DMS114 treated with DMSO at 0.1 percent for 48 hours (cell line): ENCODE measurements around the gene ZDHHC14.

Source experiments
- DNase-seq: peaks from one replicate; lab custom pipeline; 2025; ENCODE audit not compliant: unreplicated experiment; lab: John Stamatoyannopoulos, UW

ZDHHC14 gene

DNA sequence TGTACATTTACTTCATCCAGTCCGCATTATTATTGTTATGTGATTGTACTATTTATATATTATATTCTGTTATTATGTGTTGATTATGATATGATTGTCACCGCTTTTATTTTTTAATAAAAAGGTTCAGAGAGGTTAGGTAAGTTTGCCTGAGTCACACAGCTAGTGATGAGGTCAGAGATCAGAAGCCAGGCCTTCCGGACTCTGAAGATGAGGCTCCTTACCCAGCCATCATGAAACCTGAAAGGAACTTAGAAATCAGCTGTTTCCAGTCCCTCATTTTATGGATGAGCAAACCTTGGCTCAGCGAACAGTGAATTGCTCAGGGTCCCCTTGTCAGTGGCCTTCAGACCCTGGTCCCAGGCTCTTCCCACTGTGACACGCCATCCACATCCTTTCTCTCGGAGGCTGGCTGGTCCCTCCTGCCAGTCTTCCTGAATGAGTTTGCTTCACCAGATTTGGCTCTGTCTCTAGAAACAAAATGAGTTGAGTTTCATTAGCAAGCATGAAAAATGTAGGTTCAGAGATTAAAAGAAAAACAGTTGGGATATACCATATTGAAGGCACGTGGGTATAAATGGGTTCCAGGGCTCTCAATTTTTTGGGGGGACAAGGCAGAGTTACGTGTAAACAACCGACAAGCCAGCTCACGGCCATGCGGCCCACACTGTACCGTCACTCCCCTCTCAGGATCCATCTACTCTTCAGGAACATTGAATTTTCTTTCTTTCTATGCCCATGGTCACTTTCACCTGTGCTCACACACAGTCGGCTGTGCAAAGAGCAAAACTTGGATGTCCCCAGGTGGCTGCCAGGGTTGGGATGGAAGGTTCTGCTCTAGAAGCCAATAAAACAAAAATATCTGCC is 132.9 kb downstream of the ZDHHC14 start:
- DNase-seq = no peak

DNA sequence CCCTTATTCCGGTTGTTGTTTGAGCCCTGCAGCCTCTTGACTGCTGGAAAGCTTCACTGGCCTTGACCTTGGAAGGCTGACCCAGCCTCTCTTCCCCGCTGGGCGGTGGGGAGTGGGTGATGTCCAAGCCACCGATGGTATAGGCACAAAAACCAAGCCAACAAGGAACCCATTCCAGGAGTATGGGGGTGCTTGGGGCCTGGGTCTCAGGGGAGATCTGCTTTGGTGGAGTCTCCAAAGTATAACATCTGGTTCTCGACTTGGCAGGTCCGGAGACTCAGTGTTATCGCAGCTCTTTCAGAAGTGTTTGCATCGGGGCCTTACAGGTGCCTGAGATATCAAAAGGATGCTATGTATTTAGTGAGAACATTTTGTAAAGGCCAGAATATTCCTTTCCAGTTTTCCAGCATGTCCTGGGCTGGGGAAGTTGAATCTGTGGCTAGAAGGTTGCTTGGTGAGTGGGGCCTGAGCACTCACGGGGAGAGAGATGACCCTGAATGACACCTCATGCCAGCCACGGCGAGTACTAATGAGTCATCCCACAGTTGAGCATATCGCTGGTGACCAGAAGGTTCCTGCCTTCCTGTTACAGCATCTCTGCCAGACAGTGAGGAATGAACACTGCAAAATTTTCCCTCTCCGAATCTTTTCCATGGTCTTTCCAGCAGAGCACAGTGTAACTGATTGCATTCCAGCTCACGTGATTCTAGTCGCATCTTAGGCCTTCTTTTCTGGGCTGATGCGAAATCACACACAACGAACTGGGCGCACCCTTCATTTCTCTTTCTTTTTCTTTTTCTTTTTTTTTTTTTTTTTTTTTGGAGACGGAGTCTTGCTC is 133.9 kb downstream of the ZDHHC14 start:
- DNase-seq = no peak

DNA sequence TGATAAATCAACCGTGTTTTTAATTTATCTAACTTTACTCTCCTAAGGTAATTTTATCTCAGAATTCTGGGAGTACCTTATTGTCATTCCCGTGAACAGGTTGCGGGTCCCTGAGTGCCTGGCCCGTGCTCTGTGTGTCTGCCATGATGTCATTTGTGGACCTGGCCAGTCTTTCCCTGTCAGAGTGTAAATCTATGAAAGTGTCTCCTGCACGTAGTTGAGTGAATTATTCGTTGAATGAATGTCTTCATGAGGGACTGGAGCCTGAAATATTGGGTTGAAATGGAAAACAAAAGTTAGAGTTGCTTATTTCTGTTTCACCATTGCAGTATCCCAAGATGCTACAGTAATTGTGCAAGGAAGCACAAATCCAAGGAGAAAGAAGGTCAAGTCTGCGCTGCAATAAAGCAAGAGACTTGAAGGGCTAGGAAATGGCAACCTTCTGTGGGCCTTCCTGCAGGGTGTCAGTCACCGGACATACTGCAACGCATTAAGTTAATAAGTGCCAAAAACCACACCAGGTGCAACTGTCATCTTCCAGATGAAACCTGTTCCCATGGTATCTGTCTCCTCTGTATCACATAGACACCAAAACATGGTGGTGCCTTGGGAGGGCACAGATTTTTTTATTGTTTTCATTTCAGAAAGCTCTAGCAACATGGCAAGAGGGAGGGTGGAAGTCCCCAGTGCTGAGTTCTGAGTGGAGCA is 135.5 kb downstream of the ZDHHC14 start:
- DNase-seq = no peak

DNA sequence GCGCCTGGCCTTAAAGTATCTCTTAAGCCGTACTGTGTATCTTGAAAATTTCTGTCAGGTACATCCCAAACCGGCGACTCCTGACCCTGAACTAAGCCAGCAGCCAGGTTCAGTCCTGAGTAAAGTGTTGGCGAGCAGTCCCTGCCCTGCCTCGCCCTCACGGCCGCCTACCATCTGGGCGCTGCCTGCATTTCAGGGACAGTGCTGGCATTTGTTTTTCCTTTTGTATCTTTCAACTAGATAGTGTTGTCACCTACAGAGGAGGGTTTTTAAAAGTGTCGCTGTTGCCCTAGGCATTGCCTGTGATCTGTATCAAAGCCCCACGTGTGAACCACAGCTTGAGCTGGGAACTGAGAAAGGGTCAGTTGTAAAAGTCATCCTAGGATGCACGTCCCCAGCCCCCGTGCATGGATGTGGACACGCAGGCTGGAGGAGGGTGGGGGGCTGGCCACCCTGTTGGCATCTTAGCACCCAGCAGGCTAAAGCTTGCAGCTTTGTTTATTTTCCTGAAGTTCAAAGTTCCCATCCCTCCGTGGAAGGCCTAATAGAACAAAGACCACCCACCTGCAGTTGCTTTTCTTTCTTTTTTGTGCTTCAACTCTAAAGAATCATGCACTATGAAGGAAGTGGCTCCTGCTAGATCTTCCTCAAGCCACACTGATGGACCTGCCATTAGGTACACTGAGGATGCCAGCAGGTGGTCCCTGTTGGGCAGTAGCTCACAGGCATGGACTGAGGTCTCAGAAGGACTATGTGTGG is 136.8 kb downstream of the ZDHHC14 start:
- no peak for DNase-seq

DNA sequence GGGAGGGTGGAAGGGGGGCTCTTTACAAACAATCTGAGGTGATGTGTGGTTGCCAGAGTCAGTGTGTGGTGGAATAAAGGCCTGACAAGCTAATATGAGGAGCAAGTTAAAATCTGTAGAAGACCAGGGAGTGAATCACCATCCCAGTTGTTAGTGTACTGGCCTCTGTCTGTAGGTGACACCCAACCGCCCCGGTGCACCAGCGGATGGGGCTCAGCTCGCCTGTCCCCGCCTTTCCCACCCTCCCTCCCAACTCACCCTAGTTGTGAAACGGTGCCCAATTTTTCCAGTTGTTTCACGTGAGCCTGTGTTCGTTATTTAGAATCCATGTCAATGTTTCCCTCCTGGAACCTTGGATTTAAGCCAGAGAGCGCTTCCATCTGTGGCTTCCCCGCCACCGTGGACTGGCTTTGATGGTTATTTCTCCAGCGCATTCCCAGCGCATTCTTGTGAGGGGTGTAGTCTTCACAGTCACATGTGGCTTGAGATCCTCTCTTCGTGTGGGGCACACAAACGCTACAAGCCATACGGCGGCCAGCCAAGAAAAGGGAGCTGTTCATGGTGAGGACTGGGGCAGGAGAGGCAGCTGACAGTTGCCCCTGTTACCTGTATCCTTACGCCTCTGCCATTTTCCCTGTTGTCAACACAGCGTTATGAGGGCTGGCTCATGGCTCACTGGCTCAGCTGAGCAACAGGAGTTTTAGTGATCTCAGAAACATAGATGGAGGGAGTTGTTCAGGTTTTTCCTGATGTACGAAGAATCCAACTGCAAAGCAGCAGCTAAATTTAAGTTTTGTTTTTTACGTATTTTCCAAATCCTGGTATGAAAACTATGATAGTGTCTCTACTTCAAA is 137.6 kb downstream of the ZDHHC14 start:
- DNase-seq = no peak

DNA sequence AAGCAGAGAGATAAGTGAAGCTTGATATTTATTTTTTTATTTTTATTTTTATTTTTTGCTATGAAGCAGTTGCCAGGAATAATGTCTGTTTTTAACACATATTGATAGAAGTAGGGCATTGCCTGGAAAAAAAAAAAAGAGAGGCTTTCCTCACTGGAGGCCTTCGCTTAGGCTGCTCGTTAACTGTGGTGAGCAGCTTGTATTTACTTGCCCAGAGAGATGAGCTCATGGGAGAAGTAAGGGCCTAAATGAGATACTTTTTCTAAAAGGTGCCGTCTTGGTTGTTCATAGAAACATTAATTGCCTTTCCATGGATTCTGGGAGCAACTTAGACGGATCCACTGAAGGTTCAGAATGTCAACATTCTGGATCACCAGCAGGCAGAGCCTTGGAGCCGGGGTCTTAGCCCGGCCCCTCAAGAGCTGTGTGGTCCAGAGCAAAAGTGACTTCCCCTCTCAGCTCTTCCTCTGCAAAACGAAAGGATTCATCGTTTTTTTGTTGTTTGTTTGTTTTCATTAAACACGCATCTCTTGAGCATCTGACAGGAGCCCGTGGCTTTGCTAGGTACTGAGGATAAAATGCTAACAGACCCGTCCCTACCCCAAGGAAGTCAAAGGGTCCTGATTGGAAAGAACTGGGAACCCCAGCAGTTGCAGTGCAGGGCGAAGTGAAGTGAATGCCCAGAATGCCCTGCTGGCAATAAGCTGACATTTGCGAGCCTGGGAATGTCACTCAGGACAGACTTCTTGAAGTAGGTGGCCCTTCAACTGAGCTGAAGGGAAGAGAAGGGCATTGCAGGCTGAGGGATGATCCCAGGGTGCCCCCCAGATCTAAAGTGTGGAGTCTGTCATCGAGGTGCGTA is 138.5 kb downstream of the ZDHHC14 start:
- DNase-seq = no peak

DNA sequence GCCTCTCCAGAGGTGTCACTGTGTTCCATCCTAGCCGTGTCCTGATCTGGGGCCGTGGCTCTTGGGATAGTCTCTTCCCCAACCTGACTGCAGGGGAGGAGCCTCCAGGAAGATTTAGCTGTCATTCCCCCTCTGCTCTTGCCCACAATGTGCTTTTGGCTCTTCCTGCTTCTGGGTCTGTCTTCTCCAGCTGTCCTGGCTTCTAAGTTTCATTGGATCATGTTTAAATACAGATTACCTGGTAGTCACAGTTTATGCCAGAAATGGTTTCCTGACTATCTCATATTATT is 139.1 kb downstream of the ZDHHC14 start:
- DNase-seq = no peak

DNA sequence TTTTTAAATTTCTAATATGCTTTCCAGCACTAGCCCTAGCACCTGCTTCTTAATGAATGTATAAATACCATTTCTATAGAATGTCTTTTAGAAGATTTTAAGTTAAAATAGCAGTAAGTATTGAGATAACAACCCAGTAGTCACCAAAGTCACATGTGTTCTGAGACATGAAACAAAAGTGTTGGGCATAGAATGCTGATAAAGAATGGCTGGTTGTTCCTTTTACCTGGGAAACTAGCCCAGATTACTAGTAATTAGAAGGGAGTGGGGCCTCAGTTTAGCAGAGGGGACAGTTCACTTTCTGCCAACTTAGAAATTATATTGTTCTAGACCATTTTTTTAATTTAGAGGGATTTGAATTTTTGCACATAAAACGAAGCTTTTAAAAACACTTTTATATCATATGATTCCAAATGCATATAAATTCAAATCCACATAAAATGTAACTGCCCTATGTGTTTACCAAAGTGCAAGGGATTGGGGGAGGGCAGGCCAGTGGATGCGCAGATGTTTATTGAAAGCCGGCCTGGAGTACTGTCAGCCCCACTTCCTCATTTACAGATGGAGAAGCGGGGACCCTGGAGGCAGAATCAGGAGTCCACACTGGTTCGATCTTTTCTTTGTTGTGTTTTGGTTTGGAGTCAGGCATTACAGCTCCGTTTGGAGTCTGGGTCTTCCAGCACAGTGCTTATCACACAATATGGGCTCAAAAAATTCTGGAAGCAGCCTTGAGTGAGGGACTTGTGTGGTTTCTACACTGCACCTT is 139.8 kb downstream of the ZDHHC14 start:
- DNase-seq = no peak

DNA sequence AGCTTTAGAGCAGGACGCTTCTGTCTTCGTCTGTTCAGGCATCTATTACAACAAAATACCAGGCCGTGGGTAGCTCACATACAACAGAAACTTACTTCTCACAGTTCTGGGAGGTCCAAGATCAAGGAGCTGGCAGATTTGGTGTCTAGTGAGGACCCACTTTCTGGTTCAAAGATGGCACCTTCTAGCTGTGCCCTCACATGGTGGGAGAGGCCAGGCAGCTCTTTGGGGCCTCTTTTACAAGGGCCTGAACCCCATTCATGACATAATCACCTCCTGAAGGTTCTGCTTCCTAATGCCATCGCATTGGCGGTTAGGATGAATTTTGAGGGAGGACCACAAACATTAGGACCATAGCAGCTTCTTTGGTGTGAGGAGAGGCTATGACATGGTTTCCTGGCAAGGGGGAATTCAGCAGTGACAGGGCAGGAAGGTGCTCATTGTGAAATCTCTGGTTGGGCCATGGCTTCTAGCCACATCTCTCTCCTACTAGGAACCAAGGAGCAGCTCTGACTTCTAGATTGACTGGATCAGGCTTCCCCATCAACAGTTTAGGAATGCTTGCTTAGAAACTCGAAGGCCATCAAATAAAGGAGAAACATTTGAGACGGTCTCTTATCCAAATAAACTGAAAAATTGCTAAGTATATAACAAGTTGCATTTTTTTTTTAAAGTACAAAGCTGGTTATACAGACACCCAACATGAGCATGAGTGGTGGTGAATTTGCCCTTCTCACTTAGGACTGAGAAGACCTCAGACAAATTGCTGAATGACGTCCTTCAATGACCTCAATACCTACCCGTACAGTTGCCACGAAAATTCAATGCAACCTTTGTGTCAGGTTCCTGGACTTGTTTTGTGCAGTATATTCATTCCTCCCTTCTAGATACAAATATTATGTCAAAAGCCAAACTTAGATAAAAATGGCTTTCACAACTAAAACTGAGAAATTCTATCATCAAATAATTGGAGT is 140.7 kb downstream of the ZDHHC14 start:
- no peak for DNase-seq

DNA sequence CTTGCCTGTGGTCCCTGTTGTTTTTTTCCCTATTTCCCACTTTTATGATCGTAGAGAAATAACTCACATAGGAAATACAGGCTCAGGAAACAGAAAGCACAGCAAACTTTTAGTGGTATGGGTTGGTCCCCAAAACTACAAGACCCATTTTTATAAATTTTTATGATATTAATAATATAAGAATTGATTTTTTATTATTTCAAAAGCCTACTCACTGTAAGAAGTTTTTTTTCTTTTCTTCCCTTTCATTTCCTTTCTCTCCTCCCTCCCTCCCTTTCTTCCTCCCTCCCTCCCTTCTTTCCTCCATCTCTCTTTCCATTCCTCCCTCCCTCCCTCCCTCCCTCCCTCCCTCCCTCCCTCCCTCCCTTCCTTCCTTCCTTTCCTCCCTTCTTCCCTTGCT is 141.5 kb downstream of the ZDHHC14 start:
- no peak for DNase-seq

DNA sequence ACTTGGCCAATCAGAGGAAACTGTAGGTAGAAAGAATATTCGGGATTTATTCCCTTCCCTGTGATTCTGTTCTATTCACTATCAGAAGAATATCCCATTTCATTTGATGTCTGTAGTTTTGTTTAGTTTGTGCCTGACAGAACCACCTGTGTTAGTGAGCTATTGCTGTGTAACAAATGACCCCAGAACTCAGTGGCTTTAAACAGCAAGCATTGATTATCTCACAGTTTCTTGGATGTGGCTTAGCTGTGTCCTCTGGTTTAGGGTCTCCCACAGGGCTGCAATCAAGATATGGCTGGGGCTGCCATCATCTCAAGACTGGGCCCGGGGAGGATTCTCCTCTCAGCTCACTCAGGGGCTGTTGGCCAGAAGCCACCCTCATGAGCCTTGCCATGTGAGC is 143.7 kb downstream of the ZDHHC14 start:
- no peak for DNase-seq

DNA sequence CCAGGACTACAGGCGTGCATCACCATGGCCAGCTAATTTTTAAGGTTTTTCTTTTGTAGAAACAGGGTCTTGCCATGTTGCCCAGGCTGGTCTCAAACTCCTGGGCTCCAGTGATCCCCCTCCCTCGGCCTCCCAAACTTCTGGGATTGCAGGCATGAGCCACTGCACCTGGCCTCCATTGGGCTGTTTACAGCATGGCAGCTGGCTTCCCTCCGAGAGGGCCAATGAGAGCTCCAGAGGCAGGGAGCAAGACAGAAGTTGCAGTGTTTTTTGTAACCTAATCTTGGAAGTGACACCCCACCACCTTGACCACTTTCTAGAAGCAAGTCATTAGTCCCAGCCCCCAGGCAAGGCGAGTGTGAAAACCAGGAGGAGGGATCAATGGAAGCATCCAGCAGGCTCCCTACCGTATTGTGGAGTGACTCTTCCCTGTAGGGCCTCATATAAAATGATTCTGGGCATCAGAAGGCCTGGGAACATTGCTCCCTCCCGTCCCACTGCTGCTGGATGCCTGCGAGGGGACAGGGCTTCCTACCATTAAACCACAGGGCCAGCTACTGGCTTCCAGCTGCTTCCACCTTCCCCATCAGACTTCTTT is 144.4 kb downstream of the ZDHHC14 start:
- DNase-seq = no peak

DNA sequence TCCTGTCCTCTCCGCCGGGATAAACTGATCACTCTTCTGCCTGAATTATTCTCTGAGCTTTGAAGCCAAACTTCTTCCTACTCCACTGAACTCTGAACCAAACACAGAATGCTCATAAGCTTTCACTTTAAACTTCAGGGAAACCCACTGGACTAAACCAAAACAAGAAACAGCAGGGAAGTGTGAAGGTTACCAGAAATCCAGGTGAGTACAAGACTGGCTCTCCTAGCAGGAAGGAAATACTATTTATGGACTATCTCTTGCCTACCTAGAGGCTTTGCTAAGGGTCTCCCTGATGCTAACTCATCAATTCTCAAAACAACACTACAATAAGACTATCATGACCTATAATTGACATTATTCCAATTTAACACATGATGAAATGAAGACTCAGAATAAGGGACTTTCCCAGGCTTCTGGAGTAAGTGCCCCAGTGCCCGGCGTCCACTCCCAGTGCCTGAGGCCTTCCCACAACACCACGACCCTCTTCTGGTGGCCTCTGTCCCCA is 145.0 kb downstream of the ZDHHC14 start:
- no peak for DNase-seq

DNA sequence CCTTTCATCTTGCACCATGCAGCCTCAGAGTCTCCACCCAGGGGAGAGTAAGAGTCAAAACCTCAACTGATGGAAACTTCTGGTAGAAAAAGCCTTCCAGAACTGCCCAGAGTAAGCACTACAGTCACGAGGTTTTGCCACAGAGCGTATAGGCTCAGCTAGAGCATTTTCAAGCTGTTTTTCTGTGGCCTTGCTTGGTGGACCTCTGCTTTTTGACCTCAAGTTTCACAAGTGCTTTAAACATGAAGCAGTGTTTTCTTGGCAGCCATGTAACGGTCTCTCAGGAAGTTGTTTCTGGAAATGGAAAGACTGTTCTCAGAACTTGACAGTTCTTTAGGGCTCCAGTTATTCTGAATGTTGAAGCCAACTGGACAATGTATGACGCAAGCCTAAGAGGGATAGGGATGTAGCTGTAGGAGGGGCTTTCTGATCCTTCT is 146.5 kb downstream of the ZDHHC14 start:
- no peak for DNase-seq

DNA sequence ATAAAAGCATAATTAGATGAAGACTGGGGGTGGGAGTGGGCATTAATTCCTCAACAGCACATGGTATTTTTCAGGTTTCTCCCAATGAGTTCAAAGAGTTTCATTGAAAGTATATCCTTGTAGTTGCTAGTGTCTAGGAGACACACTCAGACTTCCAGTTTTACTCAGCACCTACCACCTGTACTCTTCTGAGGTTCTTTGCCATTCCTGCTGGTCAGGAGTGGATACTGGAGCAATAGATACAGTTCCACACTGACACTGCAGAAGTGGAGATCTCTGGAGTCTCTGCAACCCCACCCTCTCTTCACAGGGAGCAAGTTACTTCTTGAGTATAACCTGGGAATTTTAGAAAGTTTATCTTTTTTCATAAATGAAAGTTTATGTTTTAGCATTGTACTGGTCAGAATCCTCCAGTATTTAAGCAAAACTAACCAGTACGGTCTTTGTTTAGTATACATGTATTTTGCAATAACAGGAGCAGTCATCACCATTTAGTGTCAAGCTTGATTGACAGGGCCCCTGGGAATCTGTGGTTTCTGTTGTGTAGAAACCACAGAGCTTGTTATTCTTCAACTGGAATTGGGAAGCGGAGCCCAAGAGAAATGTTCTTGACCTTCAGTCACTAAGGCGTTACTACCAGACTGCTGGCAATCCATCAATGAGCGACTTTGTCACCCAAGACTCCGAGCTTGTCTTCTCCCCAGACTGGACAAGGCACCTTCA is 148.1 kb downstream of the ZDHHC14 start:
- no peak for DNase-seq

DNA sequence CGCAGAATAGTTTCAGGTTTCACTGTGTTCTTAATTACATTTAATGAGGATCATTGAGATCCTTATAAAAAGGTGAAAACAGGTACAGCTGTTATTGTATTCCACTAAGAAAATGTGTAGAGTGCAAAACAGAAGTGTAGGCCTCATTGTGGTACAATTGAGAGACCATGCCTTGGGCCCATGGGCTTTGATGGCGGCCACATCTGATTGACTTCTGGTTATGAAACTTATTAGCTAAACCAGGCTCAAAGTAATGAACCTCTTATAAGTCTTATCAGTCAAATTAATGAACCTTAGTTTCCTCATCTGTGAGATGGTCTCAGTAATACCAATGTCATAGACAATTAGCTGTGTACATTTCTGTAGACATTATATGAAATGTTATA is 148.7 kb downstream of the ZDHHC14 start:
- DNase-seq = no peak
